Osteocyte (in vitro differentiated cells): ENCODE measurements around the gene SLC8A1. TPM values are rescaled to one million over a fixed set of nuclear protein-coding genes. Genes with fewer than 3 reads are reported as not detected.

Experiments used
- DNase-seq: peaks from one replicate; pipeline ENCODE4 v3.0.0; 2021; ENCODE audit warnings: mixed read lengths; ENCODE audit not compliant: unreplicated experiment; ENCODE audit errors: extremely low spot score
- H3K27ac Mint-ChIP-seq: one replicate; pipeline ENCODE4 v1.8.0; 2021; ENCODE audit warnings: mild to moderate bottlenecking, mixed read lengths; ENCODE audit not compliant: unreplicated experiment
- H3K27me3 Mint-ChIP-seq: one replicate; pipeline ENCODE4 v1.8.0; 2021; ENCODE audit warnings: mixed read lengths; ENCODE audit not compliant: unreplicated experiment
- H3K36me3 Mint-ChIP-seq: one replicate; pipeline ENCODE4 v1.8.0; 2021; ENCODE audit warnings: mixed read lengths; ENCODE audit not compliant: unreplicated experiment
- H3K4me1 Mint-ChIP-seq: one replicate; pipeline ENCODE4 v1.8.0; 2021; ENCODE audit warnings: mixed read lengths; ENCODE audit not compliant: unreplicated experiment
- H3K4me3 Mint-ChIP-seq: one replicate; pipeline ENCODE4 v1.8.0; 2021; ENCODE audit warnings: mild to moderate bottlenecking, moderate library complexity, mixed read lengths; ENCODE audit not compliant: unreplicated experiment
- H3K9me3 Mint-ChIP-seq: one replicate; pipeline ENCODE4 v1.8.0; 2021; ENCODE audit warnings: mixed read lengths; ENCODE audit not compliant: unreplicated experiment
- total RNA-seq: library from RNA; stranded (reverse); gene quantifications from 2 replicates; pipeline ENCODE4 v1.2.1, GENCODE V29; 2021
- TF ChIP-seq, protein P1 (sequence below): fragments of 200-600 bp; sonication (generic); IDR thresholded peaks from 2 replicates; pipeline ENCODE4 v1.5.0; 2021; ENCODE audit warnings: antibody characterized with exemption, mild to moderate bottlenecking, moderate library complexity

The SLC8A1 gene
- total RNA-seq, 1 donor from 2014 or later = 17.3 TPM

GRCh38 chr2:40227210-40227609 lies 224.7 kb downstream of the SLC8A1 start:
- TF ChIP-seq, protein P1, sequence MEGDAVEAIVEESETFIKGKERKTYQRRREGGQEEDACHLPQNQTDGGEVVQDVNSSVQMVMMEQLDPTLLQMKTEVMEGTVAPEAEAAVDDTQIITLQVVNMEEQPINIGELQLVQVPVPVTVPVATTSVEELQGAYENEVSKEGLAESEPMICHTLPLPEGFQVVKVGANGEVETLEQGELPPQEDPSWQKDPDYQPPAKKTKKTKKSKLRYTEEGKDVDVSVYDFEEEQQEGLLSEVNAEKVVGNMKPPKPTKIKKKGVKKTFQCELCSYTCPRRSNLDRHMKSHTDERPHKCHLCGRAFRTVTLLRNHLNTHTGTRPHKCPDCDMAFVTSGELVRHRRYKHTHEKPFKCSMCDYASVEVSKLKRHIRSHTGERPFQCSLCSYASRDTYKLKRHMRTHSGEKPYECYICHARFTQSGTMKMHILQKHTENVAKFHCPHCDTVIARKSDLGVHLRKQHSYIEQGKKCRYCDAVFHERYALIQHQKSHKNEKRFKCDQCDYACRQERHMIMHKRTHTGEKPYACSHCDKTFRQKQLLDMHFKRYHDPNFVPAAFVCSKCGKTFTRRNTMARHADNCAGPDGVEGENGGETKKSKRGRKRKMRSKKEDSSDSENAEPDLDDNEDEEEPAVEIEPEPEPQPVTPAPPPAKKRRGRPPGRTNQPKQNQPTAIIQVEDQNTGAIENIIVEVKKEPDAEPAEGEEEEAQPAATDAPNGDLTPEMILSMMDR = no peak
- peaks cover 19% of the 10 kb centered on the region for H3K4me1 Mint-ChIP-seq
- H3K36me3 Mint-ChIP-seq = no peaks in the 10 kb centered on the region
- H3K9me3 Mint-ChIP-seq = no peaks in the 10 kb centered on the region
- no peak for DNase-seq
- H3K27me3 Mint-ChIP-seq = no peaks in the 10 kb centered on the region
- peak overlapping the region; percentile 74 for H3K27ac Mint-ChIP-seq
- no peak overlapping the region for H3K4me3 Mint-ChIP-seq

DNA sequence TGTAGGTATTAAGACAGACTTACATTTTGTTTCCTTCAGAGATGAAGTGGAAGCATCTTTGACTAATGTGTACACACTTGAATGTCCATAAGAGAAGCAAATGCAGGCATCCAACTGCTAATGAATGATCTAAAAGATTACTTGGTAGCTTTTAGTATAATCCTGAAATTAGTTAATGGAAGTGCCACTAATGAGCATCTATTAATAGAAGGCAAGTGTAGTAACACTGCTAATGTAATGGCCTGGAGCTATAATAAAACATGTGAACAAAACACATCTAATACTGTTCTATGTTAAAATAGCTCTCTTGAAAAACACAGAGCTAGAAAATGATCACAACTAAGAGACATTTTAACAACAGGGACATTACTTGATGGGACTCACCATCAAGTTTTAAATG lies 225.3 kb downstream of the SLC8A1 start:
- Mint-ChIP-seq H3K36me3 (no peaks in the 10 kb centered on the region), H3K9me3 (peaks cover 2% of the 10 kb centered on the region), H3K27me3 (no peaks in the 10 kb centered on the region), H3K27ac (peak overlapping the region; percentile 74), H3K4me3 (no peak overlapping the region), H3K4me1 (peaks cover 19% of the 10 kb centered on the region)
- no peak for DNase-seq
- TF ChIP-seq, protein P1 = no peak

GRCh38 chr2:40225670-40226210 lies 226.2 kb downstream of the SLC8A1 start:
- Mint-ChIP-seq H3K36me3 (no peaks in the 10 kb centered on the region), H3K4me3 (no peak overlapping the region), H3K9me3 (peaks cover 4% of the 10 kb centered on the region), H3K27ac (no peak overlapping the region), H3K27me3 (no peaks in the 10 kb centered on the region), H3K4me1 (peaks cover 19% of the 10 kb centered on the region)
- TF ChIP-seq, protein P1 = no peak
- no peak for DNase-seq

DNA sequence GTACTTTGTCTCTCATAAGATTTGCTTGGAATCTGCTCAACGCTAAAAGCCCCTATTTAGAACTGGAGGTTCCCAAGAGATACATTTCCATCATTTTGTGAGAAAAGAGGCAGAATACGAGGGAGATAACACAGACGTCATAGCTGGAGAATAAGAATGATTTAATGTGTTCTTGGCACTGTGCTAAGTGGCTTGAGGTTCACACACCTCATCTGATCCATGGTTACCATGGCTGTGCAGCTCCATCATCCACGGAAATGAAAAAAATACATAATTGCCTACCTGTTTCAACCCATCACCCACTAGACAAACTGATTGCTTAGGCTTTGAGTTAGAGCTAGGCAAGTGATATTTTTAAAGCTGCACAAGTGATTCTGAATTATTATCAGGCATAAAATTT lies 227.6 kb downstream of the SLC8A1 start:
- H3K27ac Mint-ChIP-seq = no peak overlapping the region
- no peak overlapping the region for H3K4me3 Mint-ChIP-seq
- no peaks in the 10 kb centered on the region for H3K36me3 Mint-ChIP-seq
- no peak for DNase-seq
- peaks cover 4% of the 10 kb centered on the region for H3K9me3 Mint-ChIP-seq
- H3K4me1 Mint-ChIP-seq = peaks cover 28% of the 10 kb centered on the region
- H3K27me3 Mint-ChIP-seq = no peaks in the 10 kb centered on the region
- TF ChIP-seq, protein P1 = no peak

GRCh38 chr2:40220177-40220925 lies 231.5 kb downstream of the SLC8A1 start:
- TF ChIP-seq, protein P1 = no peak
- Mint-ChIP-seq H3K27ac (peak overlapping the region; percentile 52), H3K36me3 (peaks cover 8% of the 10 kb centered on the region), H3K4me1 (peaks cover 23% of the 10 kb centered on the region), H3K27me3 (no peaks in the 10 kb centered on the region), H3K9me3 (peaks cover 20% of the 10 kb centered on the region), H3K4me3 (no peak overlapping the region)
- no peak for DNase-seq
